ENCODE measurements around the gene GLI3. TPM values are rescaled to one million over a fixed set of nuclear protein-coding genes. Genes with fewer than 3 reads are reported as not detected.
A peak's percentile ranks its signal among the peaks of the same experiment; 100 is the strongest.

GLI3 gene
- total RNA-seq, 1 donor from 2014 or later, result 126 TPM

GRCh38 chr7:42017349-42017986, 219.5 kb downstream of the GLI3 start:
- peak overlapping the region; percentile 75 for H3K27ac Mint-ChIP-seq
- peaks cover 65% of the 10 kb centered on the region for H3K4me1 Mint-ChIP-seq

GRCh38 chr7:42016517-42016916, 220.5 kb downstream of the GLI3 start:
- H3K27ac Mint-ChIP-seq, result peak overlapping the region; percentile 47
- H3K36me3 Mint-ChIP-seq, result peaks cover 47% of the 10 kb centered on the region
- H3K4me3 Mint-ChIP-seq, result no peak overlapping the region
- DNase-seq (ENCODE audit: low spot score in 2 of 2, unreplicated experiment in 2 of 2), result no peak
- no peaks in the 10 kb centered on the region for H3K27me3 Mint-ChIP-seq (ENCODE audit: low read depth)
- peaks cover 7% of the 10 kb centered on the region for H3K9me3 Mint-ChIP-seq
- no peak for TF ChIP-seq CTCF (IDR thresholded peaks at IDR 0.05; ENCODE audit: unreplicated experiment)
- H3K4me1 Mint-ChIP-seq, result peaks cover 61% of the 10 kb centered on the region

More at GRCh38 chr7:42017349-42017986, 219.5 kb downstream of the GLI3 start:
- DNase-seq (ENCODE audit: low spot score in 2 of 2, unreplicated experiment in 2 of 2), result no peak
- Mint-ChIP-seq H3K9me3 (peaks cover 7% of the 10 kb centered on the region), H3K27me3 (ENCODE audit: low read depth) (no peaks in the 10 kb centered on the region), H3K36me3 (peaks cover 47% of the 10 kb centered on the region), H3K4me3 (no peak overlapping the region)
- no peak for TF ChIP-seq CTCF (IDR thresholded peaks at IDR 0.05; ENCODE audit: unreplicated experiment)

- H3K27me3 Mint-ChIP-seq (ENCODE audit: low read depth), result no peaks in the 10 kb centered on the region
- peaks cover 53% of the 10 kb centered on the region for H3K4me1 Mint-ChIP-seq
- H3K36me3 Mint-ChIP-seq, result peaks cover 55% of the 10 kb centered on the region
- no peak for DNase-seq (ENCODE audit: low spot score in 2 of 2, unreplicated experiment in 2 of 2)
- peak; percentile 93 for TF ChIP-seq CTCF (IDR thresholded peaks at IDR 0.05; ENCODE audit: unreplicated experiment)
- H3K4me3 Mint-ChIP-seq, result no peak overlapping the region
- peak overlapping the region; percentile 65 for H3K27ac Mint-ChIP-seq
- peaks cover 7% of the 10 kb centered on the region for H3K9me3 Mint-ChIP-seq
Observed at GRCh38 chr7:42014625-42015618, 222.1 kb downstream of the GLI3 start.

GRCh38 chr7:42012786-42013360, 224.1 kb downstream of the GLI3 start:
- no peak for DNase-seq (ENCODE audit: low spot score in 2 of 2, unreplicated experiment in 2 of 2)
- Mint-ChIP-seq H3K4me3 (no peak overlapping the region), H3K27ac (peak overlapping the region; percentile 71), H3K27me3 (ENCODE audit: low read depth) (no peaks in the 10 kb centered on the region), H3K36me3 (peaks cover 59% of the 10 kb centered on the region), H3K4me1 (peaks cover 34% of the 10 kb centered on the region), H3K9me3 (peaks cover 7% of the 10 kb centered on the region)
- no peak for TF ChIP-seq CTCF (IDR thresholded peaks at IDR 0.05; ENCODE audit: unreplicated experiment)

GRCh38 chr7:42012313-42012712, 224.7 kb downstream of the GLI3 start:
- DNase-seq (ENCODE audit: low spot score in 2 of 2, unreplicated experiment in 2 of 2), result no peak
- no peak for TF ChIP-seq CTCF (IDR thresholded peaks at IDR 0.05; ENCODE audit: unreplicated experiment)
- Mint-ChIP-seq H3K27me3 (ENCODE audit: low read depth) (no peaks in the 10 kb centered on the region), H3K36me3 (peaks cover 59% of the 10 kb centered on the region), H3K27ac (peak overlapping the region; percentile 71), H3K9me3 (peaks cover 7% of the 10 kb centered on the region), H3K4me3 (no peak overlapping the region), H3K4me1 (peaks cover 29% of the 10 kb centered on the region)

All from mesothelial cell of epicardium (in vitro differentiated cells).